Endometrial microvascular endothelial cells (primary cell): ENCODE results near the gene DAAM2. TPM values are rescaled to one million over a fixed set of nuclear protein-coding genes. Genes with fewer than 3 reads are reported as not detected.

Experiments
- in situ Hi-C: cut with HindIII; loops from 2 replicates; pipeline ENCODE4 v1.10.0; 2017; ENCODE audit warnings: low sequenced_read_pairs, low pct_unique_long_range_greater_than_20kb; ENCODE audit errors: inconsistent ontology term
- total RNA-seq: library from RNA; depleted of rRNA; stranded (reverse); fragments of >200 nt; gene quantifications from one replicate; pipeline ENCODE4 v1.2.3, GENCODE V29; 2015; ENCODE audit errors: inconsistent ontology term

Gene DAAM2
- total RNA-seq, 1 donor from 2014 or later: 0.19 TPM

DNA sequence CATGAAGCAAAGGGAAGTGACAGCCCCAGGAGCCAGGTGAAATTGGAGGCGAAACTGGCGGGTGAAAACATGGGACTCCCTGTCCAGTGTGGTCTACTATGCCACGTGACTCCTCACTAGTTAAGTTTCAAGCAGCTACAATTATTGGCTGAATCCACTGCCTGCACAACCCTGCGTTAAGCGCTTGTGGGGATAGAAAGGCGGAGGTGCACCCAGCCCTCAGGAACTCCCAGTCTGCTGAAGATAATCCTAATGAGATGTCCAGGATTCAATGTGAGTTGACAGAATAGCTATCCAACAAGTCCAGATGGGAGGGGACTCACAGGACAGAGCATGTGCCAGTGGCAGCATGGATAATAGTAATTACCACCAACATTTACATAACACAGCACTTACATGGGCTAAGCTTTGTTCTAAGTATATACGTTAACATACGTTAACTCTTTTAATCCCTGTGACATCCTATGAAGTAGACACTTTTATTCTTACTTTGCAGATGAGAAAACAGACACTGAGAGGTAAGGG is 140.3 kb downstream of the DAAM2 start:
- in situ Hi-C loops: no loop called here

DNA sequence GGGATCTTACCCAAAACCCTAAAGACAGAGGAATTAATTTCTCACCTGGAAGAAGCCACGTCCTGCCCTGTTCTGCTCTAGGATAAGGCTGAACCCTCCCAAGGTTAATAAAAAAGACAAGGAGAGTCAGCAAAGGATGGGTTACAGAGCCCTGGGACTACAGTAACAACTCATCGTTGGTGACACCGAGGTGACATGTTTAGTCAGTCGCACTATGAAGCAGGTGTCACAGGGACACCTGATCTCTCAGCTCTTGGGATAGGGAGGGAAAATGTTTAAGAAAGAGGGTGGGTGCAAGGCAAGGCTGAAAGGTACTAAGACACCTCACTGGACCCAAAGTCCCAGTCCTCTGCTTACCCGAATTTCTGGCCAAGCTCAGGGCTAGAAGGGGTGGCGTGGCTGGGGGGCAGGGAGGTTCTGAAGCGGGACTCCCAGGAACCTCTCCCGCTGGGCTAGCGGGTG is 141.5 kb downstream of the DAAM2 start:
- in situ Hi-C loops: no loop called here

DNA sequence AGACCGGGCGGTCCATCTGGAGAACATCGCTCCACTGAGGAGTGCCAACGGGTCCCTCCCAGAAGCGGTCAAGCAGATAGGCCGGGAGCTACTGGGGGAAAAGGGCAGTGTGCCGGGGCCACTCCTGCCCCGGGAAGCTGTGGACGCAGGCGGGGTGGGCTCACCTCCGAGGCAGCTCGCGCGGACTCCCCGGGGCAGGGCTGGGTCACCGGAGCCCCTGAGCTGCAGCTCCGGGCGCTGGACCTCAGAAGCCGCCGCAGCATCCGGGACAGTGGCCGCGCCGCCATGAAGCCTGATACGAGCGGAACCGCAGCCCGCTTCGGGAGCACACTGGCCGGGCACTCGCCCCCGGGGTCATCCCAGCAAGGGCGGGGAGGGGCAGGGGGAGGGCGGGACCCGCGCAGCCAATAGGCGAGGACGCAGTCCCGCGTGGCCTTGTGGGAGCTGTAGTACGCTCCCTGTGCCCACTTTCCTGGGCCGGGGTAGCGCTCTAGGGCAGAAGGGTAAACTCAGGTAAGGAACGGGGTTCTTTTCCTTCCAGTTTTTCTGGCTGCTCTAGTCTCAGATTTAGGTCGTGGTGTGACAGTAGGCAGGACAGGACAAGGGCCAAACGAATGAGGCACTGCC is 142.1 kb downstream of the DAAM2 start, which contains the start of gene MOCS1:
MOCS1 (minus strand) TSS at position 332 of the 627 bp plus-strand sequence; CDS start at position 287, 45 bp downstream.
- in situ Hi-C loops: no loop called here

DNA sequence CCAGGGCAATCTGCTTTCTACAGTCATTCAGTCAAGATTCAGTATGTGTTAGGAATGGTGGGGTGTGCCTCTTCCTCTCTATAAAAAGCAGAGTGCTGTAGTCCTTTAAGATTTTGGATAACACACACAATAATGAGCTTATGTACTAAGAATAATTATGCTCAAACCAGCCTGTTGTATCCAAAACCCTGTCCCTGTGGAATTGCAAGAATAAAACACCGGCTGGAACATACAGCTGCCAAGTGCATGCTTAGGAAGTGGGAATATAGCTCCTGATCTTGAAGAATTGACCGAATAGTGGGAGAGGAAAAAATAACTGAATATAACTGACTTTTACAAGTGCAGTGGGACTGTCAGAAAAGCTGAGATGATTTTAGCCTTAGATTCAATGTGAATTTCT is 143.1 kb downstream of the DAAM2 start:
- in situ Hi-C loops: no loop called here

DNA sequence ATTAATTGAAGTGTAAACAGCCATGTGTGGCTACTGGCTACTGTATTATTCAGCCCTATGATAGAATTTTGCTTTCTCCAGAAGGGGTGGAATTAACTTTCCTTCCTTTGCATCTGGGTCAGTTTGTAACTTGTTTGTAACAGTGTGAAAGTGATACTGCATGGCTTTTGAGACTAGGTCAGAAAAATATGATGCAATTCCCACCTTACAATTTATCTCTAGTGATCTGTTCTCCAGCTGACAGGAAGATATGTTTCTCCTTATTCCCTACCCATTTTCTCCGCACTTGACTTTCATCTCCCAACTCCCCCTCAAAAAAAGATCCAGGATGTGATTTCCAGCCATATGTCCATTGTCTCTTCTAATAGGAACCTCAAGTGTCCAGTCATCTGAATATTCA is 144.7 kb downstream of the DAAM2 start:
- in situ Hi-C loops: no loop called here

DNA sequence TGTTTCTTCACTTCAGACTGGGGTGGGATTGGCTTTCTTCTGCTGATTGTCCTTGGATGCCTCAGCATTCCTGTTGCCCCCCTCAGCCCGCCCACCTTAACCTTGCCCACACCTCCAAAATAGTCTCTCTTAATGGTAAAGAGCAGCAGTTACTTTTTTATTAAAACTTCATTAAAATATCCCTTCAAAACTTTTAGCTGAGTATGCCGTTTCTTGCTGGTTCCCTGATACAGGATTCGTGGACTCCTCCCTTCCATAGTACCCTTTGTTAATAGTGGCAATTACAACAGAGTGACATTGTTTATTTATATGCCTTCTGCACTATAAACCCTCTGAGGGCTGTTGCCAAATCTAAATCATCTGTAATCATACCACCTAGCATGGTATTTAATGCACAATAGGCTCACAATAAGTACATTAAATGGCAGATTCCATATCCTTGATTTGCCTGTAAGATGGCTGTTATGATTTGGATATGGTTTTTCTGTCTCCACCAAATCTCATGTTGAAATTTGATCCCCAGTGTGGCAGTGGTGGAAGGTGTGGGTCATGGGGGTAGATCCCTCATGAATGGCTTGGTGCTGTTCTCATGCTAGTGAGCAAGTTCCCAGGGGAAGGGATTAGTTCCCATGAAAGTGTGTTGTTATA is 145.6 kb downstream of the DAAM2 start:
- in situ Hi-C loops: no loop called here

DNA sequence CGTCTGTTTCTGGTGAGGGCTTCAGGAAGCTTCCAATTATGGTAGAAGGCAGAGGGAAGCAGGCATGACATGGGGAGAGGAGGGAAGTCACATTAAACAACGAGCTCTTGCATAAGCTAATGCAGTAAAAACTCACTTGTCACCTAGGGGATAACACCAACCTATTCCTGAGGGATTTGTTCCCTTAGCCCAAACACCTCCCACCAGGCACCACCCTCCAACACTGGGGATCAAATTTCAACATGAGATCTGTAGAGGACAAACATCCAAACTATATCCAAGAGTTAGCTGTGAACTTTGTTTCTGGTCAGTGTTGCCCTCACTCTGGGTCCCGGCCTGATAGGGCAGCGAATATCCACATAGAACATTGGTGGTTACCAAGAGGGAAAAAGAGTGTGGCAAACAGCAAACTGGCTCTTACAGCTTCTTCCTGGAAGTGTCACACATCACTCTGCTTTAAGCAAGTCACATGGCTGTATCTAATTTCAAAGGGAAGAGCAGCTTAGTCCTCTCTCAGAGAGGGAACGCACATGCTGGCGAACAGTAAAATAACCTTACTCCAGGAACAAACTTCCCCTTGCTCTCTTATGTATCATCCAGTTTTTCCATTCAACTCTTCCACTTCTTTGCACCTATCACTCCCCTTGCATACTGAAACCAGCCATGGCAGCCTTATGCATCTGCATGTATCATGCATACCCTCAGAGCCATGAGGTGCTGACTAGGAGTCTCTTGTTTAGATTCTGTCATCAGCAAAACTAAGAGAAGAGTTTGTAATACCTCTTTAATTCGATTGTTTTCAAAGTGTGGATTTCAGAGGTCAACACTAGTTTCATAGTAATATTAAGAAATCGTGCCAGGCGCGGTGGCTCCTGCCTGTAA is 146.8 kb downstream of the DAAM2 start:
- in situ Hi-C loops: no loop called here

DNA sequence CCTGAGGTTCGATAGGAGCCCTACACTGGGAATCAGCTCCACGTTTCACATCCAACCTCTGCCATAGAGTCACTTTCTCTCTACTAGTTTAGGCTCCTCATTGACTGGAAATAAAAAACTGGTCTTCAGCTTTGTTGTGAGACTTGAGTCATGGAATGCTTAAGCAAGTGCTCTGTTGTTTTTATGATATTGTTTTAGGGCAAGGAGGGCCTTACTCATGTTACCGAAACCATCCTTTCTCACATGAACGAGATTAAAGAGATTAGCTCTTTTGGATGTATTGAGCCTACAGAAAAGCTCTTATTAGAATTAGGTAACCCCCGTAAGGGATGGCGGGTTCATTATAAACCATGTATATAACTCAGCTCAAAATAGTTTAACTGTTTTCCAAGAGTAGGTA is 149.0 kb downstream of the DAAM2 start:
- in situ Hi-C loops: no loop called here

DNA sequence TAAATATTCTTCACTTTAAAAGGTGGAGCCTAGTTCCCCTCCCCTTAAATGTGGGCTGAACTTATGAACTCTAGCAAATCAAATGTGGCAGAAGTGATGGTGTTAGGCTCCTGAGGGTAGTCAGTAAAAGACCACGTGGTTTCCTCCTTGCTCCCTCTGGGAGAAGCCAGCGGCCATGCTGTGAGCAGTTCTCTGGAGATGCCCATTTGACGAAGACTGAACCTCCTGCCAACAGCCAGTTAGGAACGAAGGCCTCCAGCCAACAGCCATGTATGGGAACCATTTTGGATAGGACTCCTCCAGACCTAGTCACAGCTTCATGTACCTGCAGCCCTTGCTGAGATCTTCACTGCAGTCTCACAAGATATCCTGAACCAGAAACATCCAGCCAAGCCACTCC is 149.6 kb downstream of the DAAM2 start:
- in situ Hi-C loops: no loop called here

DNA sequence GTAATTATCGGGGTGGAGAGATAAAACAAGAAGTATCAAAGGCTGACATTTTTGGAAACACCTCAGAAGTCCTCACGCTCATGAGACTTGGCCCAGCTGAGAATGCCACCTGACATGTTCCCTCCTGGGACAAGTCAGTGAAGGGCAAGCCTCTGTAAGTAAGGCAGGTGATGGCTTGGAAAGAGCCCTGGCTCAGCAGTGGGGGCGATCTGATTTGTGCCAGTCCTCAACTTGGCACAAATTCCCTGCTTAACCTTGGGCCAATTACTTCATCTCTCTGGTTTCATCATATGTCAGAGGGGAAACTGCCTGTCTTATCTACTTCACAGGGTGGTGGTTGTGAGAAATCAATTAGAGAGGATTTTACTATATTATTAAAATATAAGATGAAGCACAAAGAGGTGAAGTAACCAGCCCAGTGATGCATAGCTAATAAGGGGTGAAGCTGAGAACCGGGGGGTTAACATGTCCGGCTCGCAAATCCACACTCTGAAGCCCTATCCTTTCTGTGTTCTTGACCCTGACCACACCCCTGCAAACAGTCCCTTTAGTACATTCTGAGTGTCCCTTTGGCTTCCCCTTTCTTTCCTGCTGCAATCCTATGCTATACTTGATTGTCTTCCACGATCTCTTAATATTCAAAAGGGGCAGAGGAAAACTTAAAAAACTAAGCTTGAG is 150.9 kb downstream of the DAAM2 start:
- in situ Hi-C loops: no loop called here

DNA sequence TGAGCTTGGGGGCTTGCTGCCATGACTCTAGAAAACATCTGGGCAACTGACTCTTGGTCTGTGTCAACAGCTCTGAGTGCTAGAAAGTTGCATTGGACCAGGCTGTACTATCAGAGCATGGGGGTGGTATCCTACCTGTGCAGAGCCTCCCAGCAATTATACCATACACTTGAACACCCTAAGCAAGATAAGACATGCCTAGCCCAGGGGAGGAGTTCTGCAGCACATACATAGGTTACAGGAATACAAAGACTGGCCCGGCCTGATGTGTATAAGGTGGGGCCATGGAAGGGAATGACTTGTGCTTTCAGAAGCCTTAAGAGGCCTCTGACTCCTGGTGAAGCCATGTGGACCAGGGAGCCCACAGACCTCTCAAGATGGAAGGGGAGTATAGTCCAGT is 153.4 kb downstream of the DAAM2 start:
- in situ Hi-C loops: no loop called here

DNA sequence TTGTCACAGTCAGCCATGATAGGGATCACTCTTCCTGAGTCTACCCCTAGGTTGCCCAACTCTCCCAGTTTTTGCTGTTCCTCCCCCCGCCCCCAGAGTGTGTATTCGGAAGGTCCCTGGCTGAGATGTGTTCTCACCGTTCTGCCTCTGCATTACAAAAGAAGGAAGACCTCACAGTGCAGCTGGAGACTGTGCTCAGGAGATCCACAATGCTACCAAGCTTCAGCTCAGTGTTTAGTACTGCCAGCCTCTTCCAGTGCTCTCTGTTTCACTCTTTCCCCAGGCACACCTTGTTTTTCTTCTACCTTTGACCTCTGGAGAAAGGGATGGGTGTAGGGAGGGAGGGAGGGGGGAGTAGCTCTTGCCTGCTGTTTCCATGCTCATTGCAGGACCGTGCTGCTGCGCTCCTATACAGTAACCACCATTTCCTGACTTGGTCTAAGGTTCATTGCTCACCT is 155.5 kb downstream of the DAAM2 start:
- in situ Hi-C loops: no loop called here

DNA sequence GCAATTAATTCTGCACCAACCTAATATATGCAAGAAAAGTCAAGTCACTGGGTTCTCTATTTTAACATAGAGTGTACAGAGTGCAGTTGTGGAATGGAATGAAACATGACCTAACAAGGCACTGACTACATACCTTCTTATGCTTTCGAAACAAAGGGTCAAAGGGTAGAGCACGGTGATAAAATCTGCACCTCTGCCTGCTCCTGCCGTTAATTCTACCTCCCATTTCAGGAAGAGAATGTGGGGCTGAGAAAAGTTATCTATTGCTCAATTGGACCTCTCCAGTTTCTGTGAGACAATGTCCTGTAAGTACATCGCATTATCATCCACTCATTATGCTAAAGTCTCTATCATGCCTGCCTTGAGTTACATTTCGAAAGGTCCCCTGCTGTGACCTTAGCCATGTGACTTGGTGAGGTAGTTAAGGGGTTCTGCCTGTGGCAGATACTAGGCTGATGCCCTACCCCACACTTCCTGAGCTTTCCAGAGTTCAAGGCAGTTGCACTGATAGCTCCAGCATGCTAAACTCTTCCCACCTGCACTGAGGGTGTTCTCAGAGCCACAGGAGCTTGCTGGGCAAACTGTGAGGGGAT is 156.1 kb downstream of the DAAM2 start:
- in situ Hi-C loops: no loop called here

DNA sequence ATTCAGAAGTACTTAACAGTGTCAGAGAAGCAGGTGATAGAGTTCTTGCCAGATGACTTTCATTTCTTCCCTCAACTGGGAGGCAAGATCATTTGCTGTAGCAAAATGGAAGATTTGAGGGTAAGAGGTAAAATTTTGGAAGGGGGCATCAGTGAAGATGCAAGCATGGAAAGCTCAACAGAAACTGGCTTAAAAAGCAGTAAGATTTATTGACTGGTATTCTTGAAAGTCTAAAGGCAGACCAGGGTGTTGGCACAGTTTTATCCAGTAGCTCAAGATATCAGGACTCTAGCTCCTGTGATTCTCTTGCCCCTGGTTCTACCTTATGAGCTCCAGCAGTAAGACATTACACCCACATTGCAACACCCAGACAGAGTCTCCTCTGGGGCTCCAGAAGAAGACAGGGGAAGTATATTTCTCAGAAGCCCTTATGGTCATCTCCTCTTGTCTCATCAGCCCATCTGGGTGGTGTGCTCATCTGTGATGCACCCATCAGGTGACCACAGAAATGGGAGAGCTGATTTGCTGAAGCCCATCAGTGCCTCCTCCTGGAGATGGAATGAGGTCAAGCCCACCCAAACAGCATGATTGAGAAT is 158.0 kb downstream of the DAAM2 start:
- in situ Hi-C loops: no loop called here

DNA sequence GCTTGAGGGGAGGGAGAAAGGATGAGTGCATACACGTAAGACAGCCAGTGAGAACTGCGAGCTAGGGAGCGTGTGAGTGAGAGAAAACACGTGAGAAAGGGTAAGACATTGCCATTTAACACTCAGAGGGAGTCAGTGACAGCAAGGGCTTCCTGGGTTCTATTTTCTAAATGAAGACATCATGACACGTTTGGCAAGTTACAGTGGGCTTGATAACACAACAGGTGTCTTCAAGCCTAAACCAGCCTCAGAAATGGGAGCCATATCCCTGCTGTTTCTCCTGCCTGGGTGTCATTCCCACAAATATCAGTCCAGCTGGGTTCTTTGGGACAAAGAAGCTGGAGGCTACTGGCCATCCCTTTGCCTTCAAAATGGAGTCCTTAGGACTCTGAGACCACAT is 159.0 kb downstream of the DAAM2 start:
- in situ Hi-C loops: no loop called here

DNA sequence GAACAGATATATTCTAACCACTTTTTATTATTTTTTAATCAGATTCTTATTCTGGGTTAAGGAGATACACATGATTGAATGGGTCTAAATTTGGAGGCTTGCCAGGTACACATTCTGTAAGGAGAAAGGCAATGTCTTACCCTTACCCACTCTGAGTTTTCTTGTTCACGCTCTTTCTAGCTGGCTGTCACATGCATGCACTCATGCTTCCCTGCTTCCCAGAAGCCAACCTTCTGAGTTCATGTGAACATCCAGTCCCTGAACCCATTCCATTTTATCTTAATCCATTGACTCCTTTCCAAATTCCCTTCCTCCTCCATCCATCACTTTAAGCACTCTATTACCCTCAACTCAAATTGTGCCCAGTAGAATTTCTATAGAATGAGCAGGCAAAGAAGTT is 159.5 kb downstream of the DAAM2 start:
- in situ Hi-C loops: no loop called here

DNA sequence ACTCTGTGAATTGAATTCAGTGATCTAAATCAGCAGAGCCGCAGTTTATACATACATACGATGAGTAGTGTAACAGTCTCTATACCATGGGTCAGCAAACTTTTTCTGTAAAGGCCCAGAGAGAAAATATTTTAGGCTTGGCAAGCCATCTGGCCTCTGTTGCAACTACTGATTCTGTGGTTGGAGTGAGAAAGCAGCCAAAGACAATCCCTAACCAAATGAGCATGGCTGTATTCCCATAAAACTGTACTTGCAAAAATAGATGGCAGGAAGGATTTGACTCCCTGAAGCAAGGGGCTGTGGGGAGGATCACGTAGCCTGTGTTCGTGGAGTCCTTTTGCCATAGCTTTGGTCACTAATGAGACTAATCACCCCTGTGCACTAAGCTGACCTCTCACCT is 160.0 kb downstream of the DAAM2 start:
- in situ Hi-C loops: no loop called here

DNA sequence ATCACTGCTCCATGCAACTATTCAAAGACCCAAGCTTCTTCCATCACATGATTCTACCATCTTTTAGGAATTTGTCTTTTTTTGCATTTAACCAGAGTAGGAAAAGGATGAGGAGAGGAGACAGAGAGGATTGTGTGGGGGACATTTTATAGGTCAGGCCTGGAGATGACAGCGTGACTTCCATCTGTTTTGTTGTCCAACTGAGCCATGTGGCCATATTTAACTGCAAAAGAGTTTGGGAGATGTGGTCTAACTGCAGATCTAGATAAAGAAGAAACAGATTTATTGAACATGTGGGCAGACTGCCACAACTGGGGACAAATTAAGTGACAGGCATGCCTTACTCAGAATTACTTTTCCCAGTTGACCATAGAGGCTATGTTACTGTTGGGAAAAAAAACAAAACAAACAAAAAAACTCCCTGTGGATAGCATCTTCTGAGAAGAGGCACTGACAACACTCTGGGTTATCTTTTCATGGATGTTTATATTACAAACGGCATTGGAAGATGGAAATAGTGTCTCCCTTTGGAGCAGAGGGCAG is 161.0 kb downstream of the DAAM2 start:
- in situ Hi-C loops: no loop called here
